ENCODE data around the gene LIN52. TPM values are rescaled to one million over a fixed set of nuclear protein-coding genes. Genes with fewer than 3 reads are reported as not detected.

LIN52 gene
- total and polyA plus RNA-seq, 2 experiments from 2014 or later: 8.0 to 8.7 TPM

- DNase-seq: no peak
- 75% methylated on average over 3 of the region's 3 CpGs for WGBS, 2 experiments (ENCODE audit: low coverage in 1 of 2, low lambda C conversion rate in 2 of 2, missing lambda C conversion rate in 2 of 2)
- Histone ChIP-seq H3K9me2 (ENCODE audit: insufficient read depth) (no peaks in the 10 kb centered on the region), H3F3A (ENCODE audit: insufficient read depth) (no peaks in the 10 kb centered on the region), H3K9ac (no peak overlapping the region), H2AFZ (no peak overlapping the region), H3K4me3 (no peak overlapping the region), H3K79me2 (ENCODE audit: insufficient read depth) (no peaks in the 10 kb centered on the region), H3K4me2 (ENCODE audit: unreplicated experiment) (no peak overlapping the region), H4K20me1 (ENCODE audit: insufficient read depth) (no peaks in the 10 kb centered on the region), H3K27ac (no peak overlapping the region), H3K4me1 (ENCODE audit: insufficient read depth) (no peaks in the 10 kb centered on the region), H3K9me3 (ENCODE audit: low read depth) (no peaks in the 10 kb centered on the region), H3K27me3 (replicated peaks; ENCODE audit: insufficient read depth) (no peaks in the 10 kb centered on the region), H3K36me3 (ENCODE audit: low read depth) (no peaks in the 10 kb centered on the region)
- in situ Hi-C loops (cut with MboI): no loop called here
- no peak for TF ChIP-seq EZH2phosphoT487 (IDR thresholded peaks at IDR 0.05; ENCODE audit: insufficient read depth, low read depth)
- TF ChIP-seq EZH2 (IDR thresholded peaks at IDR 0.05; ENCODE audit: insufficient read depth, poor library complexity, severe bottlenecking): no peak
Observed at GRCh38 chr14:74190927-74191575, 106.3 kb downstream of the LIN52 start.

DNA sequence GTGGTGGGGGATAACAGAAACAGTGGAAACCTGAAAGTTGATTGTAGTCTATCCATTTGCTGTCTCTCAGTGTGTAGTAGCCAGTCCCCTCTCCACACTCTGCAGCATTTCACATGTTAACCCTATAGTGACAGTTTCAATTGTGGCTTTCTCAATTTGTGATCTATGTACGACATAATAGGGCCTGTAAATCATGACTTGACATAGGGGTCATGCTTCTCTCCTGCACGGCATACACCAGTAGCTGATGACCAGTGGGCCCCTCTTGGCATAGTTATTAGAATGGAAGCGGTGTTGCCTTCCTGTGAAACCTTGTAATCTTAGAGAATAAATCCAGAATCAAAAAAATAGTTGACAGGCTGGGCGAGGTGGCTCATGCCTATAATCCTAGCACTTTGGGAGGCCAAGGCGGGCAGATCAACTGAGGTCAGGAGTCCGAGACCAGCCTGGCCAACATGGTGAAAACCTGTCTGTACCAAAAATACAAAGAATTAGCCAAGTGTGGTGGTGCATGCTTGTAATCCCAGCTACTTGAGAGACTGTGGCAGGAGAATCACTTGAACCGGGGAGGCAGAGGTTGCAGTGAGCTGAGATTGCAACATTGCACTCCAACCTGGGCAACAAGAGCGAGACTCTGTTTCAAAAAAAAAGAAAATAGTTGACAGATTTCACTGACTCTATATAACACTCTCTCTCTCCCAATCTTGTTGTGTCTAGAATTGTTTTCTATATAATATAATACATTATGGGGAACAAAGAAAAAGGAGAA is 109.9 kb downstream of the LIN52 start:
- no peaks in the 10 kb centered on the region for H3K9me2 ChIP-seq (ENCODE audit: insufficient read depth)
- in situ Hi-C loops (cut with MboI): no loop called here
- H3K4me1 ChIP-seq (ENCODE audit: insufficient read depth): no peaks in the 10 kb centered on the region
- H4K20me1 ChIP-seq (ENCODE audit: insufficient read depth): no peaks in the 10 kb centered on the region
- no peaks in the 10 kb centered on the region for H3K79me2 ChIP-seq (ENCODE audit: insufficient read depth)
- H3F3A ChIP-seq (ENCODE audit: insufficient read depth): no peaks in the 10 kb centered on the region
- WGBS, 2 experiments (ENCODE audit: low coverage in 1 of 2, low lambda C conversion rate in 2 of 2, missing lambda C conversion rate in 2 of 2): 95 to 96% methylated on average over 8 of the region's 8 CpGs
- no peak overlapping the region for H3K4me2 ChIP-seq (ENCODE audit: unreplicated experiment)
- H3K9ac ChIP-seq: no peak overlapping the region
- H2AFZ ChIP-seq: no peak overlapping the region
- H3K36me3 ChIP-seq (ENCODE audit: low read depth): no peaks in the 10 kb centered on the region
- no peak for DNase-seq
- no peaks in the 10 kb centered on the region for H3K9me3 ChIP-seq (ENCODE audit: low read depth)
- no peak overlapping the region for H3K27ac ChIP-seq
- H3K4me3 ChIP-seq: no peak overlapping the region
- no peak for TF ChIP-seq EZH2 (IDR thresholded peaks at IDR 0.05; ENCODE audit: insufficient read depth, poor library complexity, severe bottlenecking)
- TF ChIP-seq EZH2phosphoT487 (IDR thresholded peaks at IDR 0.05; ENCODE audit: insufficient read depth, low read depth): no peak
- H3K27me3 ChIP-seq (replicated peaks; ENCODE audit: insufficient read depth): no peaks in the 10 kb centered on the region

- H3K4me1 ChIP-seq (ENCODE audit: insufficient read depth): no peaks in the 10 kb centered on the region
- H3K9me3 ChIP-seq (ENCODE audit: low read depth): no peaks in the 10 kb centered on the region
- H3K27ac ChIP-seq: no peak overlapping the region
- TF ChIP-seq EZH2phosphoT487 (IDR thresholded peaks at IDR 0.05; ENCODE audit: insufficient read depth, low read depth) (no peak), EZH2 (IDR thresholded peaks at IDR 0.05; ENCODE audit: insufficient read depth, poor library complexity, severe bottlenecking) (no peak)
- no peaks in the 10 kb centered on the region for H3K9me2 ChIP-seq (ENCODE audit: insufficient read depth)
- no peaks in the 10 kb centered on the region for H3K79me2 ChIP-seq (ENCODE audit: insufficient read depth)
- H3K9ac ChIP-seq: no peak overlapping the region
- DNase-seq: no peak
- H3F3A ChIP-seq (ENCODE audit: insufficient read depth): no peaks in the 10 kb centered on the region
- H3K4me2 ChIP-seq (ENCODE audit: unreplicated experiment): no peak overlapping the region
- no peaks in the 10 kb centered on the region for H3K27me3 ChIP-seq (replicated peaks; ENCODE audit: insufficient read depth)
- no peaks in the 10 kb centered on the region for H3K36me3 ChIP-seq (ENCODE audit: low read depth)
- H4K20me1 ChIP-seq (ENCODE audit: insufficient read depth): no peaks in the 10 kb centered on the region
- no peak overlapping the region for H2AFZ ChIP-seq
- WGBS, 2 experiments (ENCODE audit: low coverage in 1 of 2, low lambda C conversion rate in 2 of 2, missing lambda C conversion rate in 2 of 2): 92 to 93% methylated on average over 7 of the region's 7 CpGs
- H3K4me3 ChIP-seq: no peak overlapping the region
- in situ Hi-C loops (cut with MboI): no loop called here
Observed at GRCh38 chr14:74195623-74196022, 110.9 kb downstream of the LIN52 start.

DNA sequence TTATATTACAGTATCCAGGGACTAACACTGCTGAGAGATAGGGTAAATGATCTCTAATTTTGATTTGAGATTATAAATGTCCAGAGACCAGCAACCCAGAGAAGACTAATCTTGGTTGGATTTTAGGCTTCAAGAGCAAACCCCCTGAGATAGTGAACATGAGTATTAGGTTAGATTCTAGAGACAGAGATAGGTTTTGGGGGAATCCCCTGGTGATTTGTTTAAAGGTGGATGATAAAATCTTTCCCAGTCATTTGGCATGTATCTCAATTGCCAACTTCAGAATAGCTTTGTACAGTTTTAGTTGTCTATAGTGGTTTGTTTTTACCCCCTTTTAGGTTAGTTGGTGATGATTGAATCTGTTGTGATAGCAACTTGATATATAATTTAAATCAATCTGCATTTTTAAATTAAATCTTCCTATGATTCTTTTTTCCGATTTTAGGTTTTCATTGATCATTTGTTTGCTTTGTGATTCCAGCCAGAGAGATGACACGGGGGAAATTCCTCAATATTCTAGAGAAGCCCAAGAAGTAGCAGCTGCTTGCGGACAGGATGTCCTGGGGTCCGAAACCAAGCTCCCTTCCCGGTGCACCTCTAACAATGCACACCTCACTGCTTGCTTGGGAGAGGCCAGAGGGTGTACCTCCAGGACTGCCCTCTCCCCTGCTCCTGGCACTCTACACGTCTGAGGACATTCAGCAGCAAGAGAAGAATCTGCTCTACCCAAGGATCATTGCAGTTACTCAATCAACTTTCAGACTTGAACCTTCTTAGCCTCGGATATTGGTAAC is 113.9 kb downstream of the LIN52 start:
- Histone ChIP-seq H3K4me2 (ENCODE audit: unreplicated experiment) (no peak overlapping the region), H3K4me3 (no peak overlapping the region), H3K27me3 (replicated peaks; ENCODE audit: insufficient read depth) (no peaks in the 10 kb centered on the region), H2AFZ (no peak overlapping the region), H3K79me2 (ENCODE audit: insufficient read depth) (no peaks in the 10 kb centered on the region), H3K9me2 (ENCODE audit: insufficient read depth) (no peaks in the 10 kb centered on the region), H3K9me3 (ENCODE audit: low read depth) (no peaks in the 10 kb centered on the region), H3K4me1 (ENCODE audit: insufficient read depth) (no peaks in the 10 kb centered on the region), H3K36me3 (ENCODE audit: low read depth) (no peaks in the 10 kb centered on the region), H3K27ac (no peak overlapping the region), H3F3A (ENCODE audit: insufficient read depth) (no peaks in the 10 kb centered on the region), H3K9ac (no peak overlapping the region), H4K20me1 (ENCODE audit: insufficient read depth) (no peaks in the 10 kb centered on the region)
- no peak for DNase-seq
- in situ Hi-C loops (cut with MboI): no loop called here
- TF ChIP-seq EZH2phosphoT487 (IDR thresholded peaks at IDR 0.05; ENCODE audit: insufficient read depth, low read depth) (no peak), EZH2 (IDR thresholded peaks at IDR 0.05; ENCODE audit: insufficient read depth, poor library complexity, severe bottlenecking) (no peak)
- 94 to 95% methylated on average over 7 of the region's 7 CpGs for WGBS, 2 experiments (ENCODE audit: low coverage in 1 of 2, low lambda C conversion rate in 2 of 2, missing lambda C conversion rate in 2 of 2)
